Measurements from ENCODE around the gene DZIP1L.

- TF ChIP-seq CTCF (IDR thresholded peaks at IDR 0.05) (no peak), EP300 (IDR thresholded peaks at IDR 0.05) (no peak), POLR2AphosphoS5 (IDR thresholded peaks at IDR 0.05) (no peak)
Observed at GRCh38 chr3:138137861-138138260, 22.5 kb upstream of the DZIP1L start.
